ENCODE results near the gene SLC49A4. TPM values are rescaled to one million over a fixed set of nuclear protein-coding genes. Genes with fewer than 3 reads are reported as not detected.

SLC49A4 gene
- polyA plus RNA-seq, 1 of the 3 experiments (the other 2 are of a cell fraction), result 6.4 TPM

DNA sequence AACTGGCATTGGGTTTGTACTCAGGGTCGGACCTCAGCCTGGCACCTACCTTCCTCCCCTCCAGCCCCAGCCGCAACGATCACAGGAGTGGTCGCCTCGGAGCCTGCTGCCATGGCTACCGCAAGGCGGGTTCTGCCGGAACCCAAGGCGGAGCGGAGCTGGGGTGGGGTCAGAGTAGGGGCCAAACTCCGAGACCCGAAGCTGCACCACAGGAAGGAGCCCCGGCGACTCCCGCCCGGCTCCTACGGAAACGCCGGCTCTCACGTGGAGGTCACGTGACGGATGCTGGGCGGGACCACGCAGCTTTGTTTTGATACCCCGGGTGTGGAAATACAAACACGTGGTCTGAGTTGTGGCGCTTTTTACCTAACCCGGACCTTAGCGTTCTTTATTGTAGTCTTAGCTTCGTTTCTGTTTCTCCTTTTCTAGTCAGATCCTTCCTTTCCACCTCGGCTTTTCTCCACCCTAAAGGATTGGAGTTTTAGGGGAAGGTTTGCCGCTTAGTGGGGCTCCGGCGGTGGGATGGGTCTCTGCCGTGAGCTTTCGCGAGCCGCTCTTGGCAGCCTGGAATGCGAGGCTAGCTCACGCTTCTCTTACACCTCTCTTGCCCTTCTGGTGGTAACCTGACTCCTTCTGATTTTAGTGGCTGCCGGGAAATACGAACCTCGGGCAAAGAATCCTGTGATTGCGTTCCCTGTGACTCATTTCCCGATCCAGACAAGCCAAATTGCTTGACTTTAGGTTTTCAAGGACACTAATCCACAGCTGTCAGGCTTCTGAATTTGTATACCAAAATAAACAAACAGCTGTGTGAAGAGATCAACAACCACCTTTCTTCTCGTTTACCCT, 1.1 kb upstream of the SLC49A4 start, which contains the start of gene HSPBAP1 (continued):
- TF ChIP-seq, protein P1, sequence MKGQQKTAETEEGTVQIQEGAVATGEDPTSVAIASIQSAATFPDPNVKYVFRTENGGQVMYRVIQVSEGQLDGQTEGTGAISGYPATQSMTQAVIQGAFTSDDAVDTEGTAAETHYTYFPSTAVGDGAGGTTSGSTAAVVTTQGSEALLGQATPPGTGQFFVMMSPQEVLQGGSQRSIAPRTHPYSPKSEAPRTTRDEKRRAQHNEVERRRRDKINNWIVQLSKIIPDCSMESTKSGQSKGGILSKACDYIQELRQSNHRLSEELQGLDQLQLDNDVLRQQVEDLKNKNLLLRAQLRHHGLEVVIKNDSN (IDR thresholded peaks at IDR 0.05; ENCODE audit: borderline replicate concordance, low read depth), result peak; percentile 98
- peak; percentile 12 for TF ChIP-seq CHD2 (IDR thresholded peaks at IDR 0.05; ENCODE audit: low read length, partially characterized antibody)
- peak; percentile 100 for TF ChIP-seq MXI1 (IDR thresholded peaks at IDR 0.05; ENCODE audit: low read depth, low read length)
- TF ChIP-seq TAF1 (IDR thresholded peaks at IDR 0.05; ENCODE audit: borderline replicate concordance, low read depth, low read length), result peak; percentile 42; the same call in 1 of the 2 replicates
- TF ChIP-seq GATA2 (CRISPR knock-in tag; IDR thresholded peaks at IDR 0.05), result no peak
- TF ChIP-seq FOXM1 (IDR thresholded peaks at IDR 0.05; ENCODE audit: low read depth), result no peak
- TF ChIP-seq, protein P2, sequence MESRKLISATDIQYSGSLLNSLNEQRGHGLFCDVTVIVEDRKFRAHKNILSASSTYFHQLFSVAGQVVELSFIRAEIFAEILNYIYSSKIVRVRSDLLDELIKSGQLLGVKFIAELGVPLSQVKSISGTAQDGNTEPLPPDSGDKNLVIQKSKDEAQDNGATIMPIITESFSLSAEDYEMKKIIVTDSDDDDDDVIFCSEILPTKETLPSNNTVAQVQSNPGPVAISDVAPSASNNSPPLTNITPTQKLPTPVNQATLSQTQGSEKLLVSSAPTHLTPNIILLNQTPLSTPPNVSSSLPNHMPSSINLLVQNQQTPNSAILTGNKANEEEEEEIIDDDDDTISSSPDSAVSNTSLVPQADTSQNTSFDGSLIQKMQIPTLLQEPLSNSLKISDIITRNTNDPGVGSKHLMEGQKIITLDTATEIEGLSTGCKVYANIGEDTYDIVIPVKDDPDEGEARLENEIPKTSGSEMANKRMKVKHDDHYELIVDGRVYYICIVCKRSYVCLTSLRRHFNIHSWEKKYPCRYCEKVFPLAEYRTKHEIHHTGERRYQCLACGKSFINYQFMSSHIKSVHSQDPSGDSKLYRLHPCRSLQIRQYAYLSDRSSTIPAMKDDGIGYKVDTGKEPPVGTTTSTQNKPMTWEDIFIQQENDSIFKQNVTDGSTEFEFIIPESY (IDR thresholded peaks at IDR 0.05; ENCODE audit: borderline replicate concordance, low read depth), result no peak
- TF ChIP-seq GABPA (IDR thresholded peaks at IDR 0.05; ENCODE audit: low read depth), result peak; percentile 70
- TF ChIP-seq RFX5 (IDR thresholded peaks at IDR 0.05; ENCODE audit: low read length), result no peak
- TF ChIP-seq ELF1 (IDR thresholded peaks at IDR 0.05), result peak; percentile 49; the same call in 1 of the 2 replicates

DNA sequence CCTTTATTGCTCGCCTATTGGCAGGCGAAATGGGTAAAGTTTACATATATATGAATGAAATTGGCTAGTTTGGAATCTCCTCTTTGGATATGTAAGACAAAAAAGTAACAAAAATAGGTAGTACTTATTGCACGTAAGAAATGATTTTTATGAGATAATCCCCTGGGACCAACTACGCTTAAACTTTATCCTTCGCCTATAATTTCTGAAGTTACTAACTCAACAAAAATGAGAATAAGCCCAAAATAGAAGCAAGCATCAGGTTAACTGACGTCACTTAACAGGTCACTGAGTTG, 438 bp upstream of the SLC49A4 start:
- Histone ChIP-seq H3K9ac (peak overlapping the region; percentile 73), H2AFZ (ENCODE audit: low read depth) (peak overlapping the region; percentile 99), H3K4me2 (peak overlapping the region; percentile 93)

More for the DNA sequence above, 438 bp upstream of the SLC49A4 start:
- Histone ChIP-seq H3K4me1 (ENCODE audit: control insufficient read depth in 1 of 2, insufficient read depth in 2 of 2, low read depth in 1 of 2, low read length in 1 of 2) (peaks cover 0 to 11% of the 10 kb centered on the region in 2 experiments; a peak in 3 of 4 replicates), H3K27ac (ENCODE audit: low read depth in 2 of 2, low read length in 1 of 2) (peak overlapping the region; percentile 73 to 92), H3K79me2 (ENCODE audit: insufficient read depth) (peaks cover 40% of the 10 kb centered on the region), H3K9me2 (no peaks in the 10 kb centered on the region), H3K4me3 (ENCODE audit: low read depth in 2 of 2, low read length in 1 of 2) (peak overlapping the region; percentile 89 to 97), H3K36me3 (replicated peaks in 1 of 2; ENCODE audit: control insufficient read depth in 1 of 2, insufficient read depth in 2 of 2, low read length in 1 of 2) (no peaks in the 10 kb centered on the region), H3K9me3 (no peaks in the 10 kb centered on the region), H3F3A (replicated peaks; ENCODE audit: insufficient read depth) (peaks cover 10% of the 10 kb centered on the region), H4K20me1 (ENCODE audit: insufficient read depth) (no peaks in the 10 kb centered on the region), H3K27me3 (ENCODE audit: insufficient read depth) (no peaks in the 10 kb centered on the region)
- TF ChIP-seq, protein P3, sequence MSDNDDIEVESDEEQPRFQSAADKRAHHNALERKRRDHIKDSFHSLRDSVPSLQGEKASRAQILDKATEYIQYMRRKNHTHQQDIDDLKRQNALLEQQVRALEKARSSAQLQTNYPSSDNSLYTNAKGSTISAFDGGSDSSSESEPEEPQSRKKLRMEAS (IDR thresholded peaks at IDR 0.05; ENCODE audit: low read depth), result no peak
- TF ChIP-seq FOXJ3 (CRISPR knock-in tag; IDR thresholded peaks at IDR 0.05) (no peak), RCOR1 (IDR thresholded peaks at IDR 0.05; ENCODE audit: low read length) (no peak), NFIC (IDR thresholded peaks at IDR 0.05; ENCODE audit: borderline replicate concordance) (no peak), EZH2phosphoT487 (IDR thresholded peaks at IDR 0.05; ENCODE audit: borderline replicate concordance, low read depth) (no peak), GABPA (IDR thresholded peaks at IDR 0.05; ENCODE audit: low read depth) (no peak), RAD21 (IDR thresholded peaks at IDR 0.05; ENCODE audit: low read length) (no peak), RXRA (IDR thresholded peaks at IDR 0.05; ENCODE audit: borderline replicate concordance, low read depth) (no peak), NRF1 (IDR thresholded peaks at IDR 0.05; ENCODE audit: low read depth, low read length) (no peak), FOSL2 (IDR thresholded peaks at IDR 0.05; ENCODE audit: borderline replicate concordance, low read depth) (no peak), YY1 (IDR thresholded peaks at IDR 0.05; ENCODE audit: low read depth) (no peak), TAF1 (IDR thresholded peaks at IDR 0.05; ENCODE audit: borderline replicate concordance, low read depth, low read length) (no peak)
- TF ChIP-seq, protein P4, sequence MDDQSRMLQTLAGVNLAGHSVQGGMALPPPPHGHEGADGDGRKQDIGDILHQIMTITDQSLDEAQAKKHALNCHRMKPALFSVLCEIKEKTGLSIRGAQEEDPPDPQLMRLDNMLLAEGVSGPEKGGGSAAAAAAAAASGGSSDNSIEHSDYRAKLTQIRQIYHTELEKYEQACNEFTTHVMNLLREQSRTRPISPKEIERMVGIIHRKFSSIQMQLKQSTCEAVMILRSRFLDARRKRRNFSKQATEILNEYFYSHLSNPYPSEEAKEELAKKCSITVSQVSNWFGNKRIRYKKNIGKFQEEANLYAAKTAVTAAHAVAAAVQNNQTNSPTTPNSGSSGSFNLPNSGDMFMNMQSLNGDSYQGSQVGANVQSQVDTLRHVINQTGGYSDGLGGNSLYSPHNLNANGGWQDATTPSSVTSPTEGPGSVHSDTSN (IDR thresholded peaks at IDR 0.05), result no peak
- TF ChIP-seq, protein P2 (IDR thresholded peaks at IDR 0.05; ENCODE audit: borderline replicate concordance, low read depth), result no peak
- TF ChIP-seq, protein P5, sequence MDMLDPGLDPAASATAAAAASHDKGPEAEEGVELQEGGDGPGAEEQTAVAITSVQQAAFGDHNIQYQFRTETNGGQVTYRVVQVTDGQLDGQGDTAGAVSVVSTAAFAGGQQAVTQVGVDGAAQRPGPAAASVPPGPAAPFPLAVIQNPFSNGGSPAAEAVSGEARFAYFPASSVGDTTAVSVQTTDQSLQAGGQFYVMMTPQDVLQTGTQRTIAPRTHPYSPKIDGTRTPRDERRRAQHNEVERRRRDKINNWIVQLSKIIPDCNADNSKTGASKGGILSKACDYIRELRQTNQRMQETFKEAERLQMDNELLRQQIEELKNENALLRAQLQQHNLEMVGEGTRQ (IDR thresholded peaks at IDR 0.05; ENCODE audit: borderline replicate concordance, low read depth, low read length), result no peak
- DNase-seq, result no peak
- ChIA-PET POLR2A (no interaction called here), CTCF (interaction anchor here (1.0 to 1.2 kb wide), 2 partner anchors 40 to 233 kb away, joined by 3 to 6 read pairs; no protein-coding TSS in a partner anchor)
- 0% methylated on average over 6 of the region's 6 CpGs for WGBS (ENCODE audit: low lambda C conversion rate)

Measured in SK-N-SH (cell line).